Measurements from ENCODE around the gene USP47.

USP47 gene

DNA sequence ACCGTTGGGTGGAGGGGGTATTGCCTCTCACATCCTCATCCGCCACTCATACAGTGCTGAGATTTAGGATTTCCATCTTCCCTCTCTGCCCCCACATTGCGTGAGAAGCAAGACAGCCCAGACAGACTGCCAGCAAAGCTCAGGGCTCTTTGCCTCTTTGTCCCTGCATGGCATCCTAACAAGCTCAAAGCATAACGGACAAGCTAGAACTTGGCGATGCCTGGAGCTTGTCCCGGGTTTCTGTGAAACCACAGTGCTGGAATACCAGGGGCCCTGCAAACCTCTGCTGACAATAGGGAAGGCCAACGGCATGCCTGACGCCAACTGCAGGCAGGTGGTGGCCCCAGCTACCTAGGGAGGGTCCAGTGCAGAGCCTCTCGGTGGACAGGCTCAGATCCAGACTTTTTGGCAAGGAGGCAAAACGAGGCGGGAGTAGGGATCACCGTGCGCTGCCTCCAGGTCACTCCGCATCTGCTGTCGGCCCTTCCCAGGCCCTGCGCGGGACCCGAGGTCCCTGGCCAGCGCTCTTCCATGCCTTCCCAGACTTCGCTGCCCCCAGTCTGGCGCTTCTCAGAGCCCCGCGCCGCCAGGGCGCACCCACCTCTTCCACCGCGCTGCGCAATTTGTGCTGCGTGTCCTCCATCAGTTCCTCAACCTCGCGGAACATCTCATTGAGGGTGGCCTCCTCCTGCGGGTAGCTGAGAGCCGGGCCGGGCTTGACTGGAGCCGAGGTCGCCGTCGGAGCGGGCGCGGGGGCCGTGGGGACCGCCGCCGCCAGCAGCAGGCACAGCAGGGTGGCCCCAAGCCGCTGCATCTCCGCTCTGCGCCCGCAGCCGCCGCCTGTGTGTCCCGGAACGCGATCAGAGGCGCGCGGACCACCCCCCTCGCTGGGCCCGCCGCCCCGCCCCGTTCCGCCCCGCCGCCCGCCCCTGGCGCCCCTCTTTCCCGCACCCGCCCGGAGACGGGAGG lies 166.3 kb downstream of the USP47 start, which contains the start of gene DKK3:
TSS of gene DKK3 (minus strand) at position 858 of the 969 bp plus-strand sequence. CDS start at position 814, 44 bp downstream.
- no peak for DNase-seq
